IPS-18c (cell line): ENCODE data around the gene RNGTT.
"Not testable (repeated sequence)": the region's sequence is repeated elsewhere in the genome, so short reads cannot be mapped to it uniquely, and the experiment has no call there.

Experiments
- H3K4me3 ChIP-seq: 2 replicates; pipeline ENCODE4 v1.7.0; 2013; ENCODE audit warnings: low read depth, mild to moderate bottlenecking, low read length, moderate library complexity; ENCODE audit not compliant: insufficient read depth
- H3K9me3 ChIP-seq: one replicate; pipeline ENCODE4 v1.6.1; 2013; ENCODE audit warnings: mild to moderate bottlenecking, low read length, moderate library complexity; ENCODE audit not compliant: control insufficient read depth, insufficient read depth

The RNGTT gene

DNA sequence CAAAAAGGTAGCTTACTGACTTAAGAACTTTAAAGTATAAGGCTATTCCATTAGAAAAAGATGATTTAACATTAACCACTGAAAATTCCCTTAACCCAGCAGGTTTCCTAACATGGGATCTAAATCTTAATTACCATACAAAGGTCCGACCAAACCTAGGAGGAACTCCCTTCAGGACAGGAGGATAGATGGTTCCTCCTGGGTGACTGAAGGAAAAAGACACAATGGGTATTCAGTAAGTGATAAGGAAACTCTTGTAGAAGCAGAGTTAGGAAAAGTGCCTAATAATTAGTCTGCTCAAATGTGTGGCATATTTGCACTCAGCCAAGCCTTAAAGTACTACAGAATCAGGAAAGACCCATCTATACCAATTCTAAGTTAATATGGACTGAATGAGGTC is 237.0 kb downstream of the RNGTT start:
- not testable (repeated sequence) for H3K4me3 ChIP-seq

DNA sequence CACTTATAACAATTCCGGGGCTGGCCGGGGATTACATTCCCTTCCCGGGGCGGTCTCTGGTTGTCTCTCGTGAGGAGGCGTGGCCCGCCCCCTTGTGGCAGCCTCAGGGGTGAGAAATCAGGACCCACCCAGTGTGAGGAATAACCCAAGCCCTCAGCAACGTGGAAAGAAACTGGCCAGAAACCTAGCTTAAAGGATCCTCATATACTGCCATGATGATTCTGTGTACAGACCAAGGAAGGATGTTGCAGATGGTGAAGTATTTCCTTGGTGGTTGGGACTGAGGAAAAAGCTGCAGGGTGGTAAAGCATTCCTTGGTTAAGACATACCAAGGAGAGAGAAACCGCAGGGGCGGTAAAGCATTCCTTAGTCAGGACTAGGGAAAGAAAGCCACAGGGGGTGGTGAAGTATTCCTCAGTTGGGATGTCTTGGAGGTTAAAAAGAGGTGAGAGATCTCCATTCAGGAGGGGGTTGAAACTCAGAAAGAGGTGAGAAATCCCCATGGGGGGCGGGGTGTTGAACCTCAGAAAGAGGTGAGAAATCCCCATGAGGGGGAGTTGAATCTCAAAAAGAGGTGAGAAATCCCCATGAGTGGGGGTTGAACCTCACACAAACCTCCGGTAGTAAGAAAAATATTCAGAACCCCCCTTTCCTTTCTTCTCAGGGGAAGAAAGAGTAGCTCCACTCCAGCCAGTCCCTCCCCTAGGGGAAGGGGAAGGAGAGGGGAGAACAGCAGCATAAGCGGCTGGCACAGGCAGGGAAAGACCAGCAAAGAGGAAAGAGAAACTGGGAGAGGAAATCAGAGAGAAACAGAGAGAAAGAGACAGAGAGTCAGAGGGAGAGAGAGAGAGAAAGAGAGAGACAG is 238.1 kb downstream of the RNGTT start:
- H3K4me3 ChIP-seq: no peak overlapping the region
- H3K9me3 ChIP-seq: no peaks in the 10 kb centered on the region

More for the DNA sequence above, 237.0 kb downstream of the RNGTT start:
- H3K9me3 ChIP-seq: not testable (repeated sequence)

GRCh38 chr6:88722686-88723085 is 240.7 kb downstream of the RNGTT start:
- Histone ChIP-seq H3K9me3 (no peaks in the 10 kb centered on the region), H3K4me3 (no peak overlapping the region)

DNA sequence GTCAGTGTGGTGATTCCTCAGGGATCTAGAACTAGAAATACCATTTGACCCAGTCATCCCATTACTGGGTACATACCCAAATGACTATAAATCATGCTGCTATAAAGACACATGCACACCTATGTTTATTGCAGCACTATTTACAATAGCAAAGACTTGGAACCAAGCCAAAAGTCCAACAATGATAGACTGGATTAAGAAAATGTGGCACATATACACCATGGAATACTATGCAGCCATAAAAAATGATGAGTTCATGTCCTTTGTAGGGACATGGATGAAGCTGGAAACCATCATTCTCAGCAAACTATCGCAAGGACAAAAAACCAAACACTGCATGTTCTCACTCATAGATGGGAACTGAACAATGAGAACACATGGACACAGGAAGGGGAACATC is 247.0 kb downstream of the RNGTT start:
- not testable (repeated sequence) for H3K9me3 ChIP-seq, H3K4me3 ChIP-seq

DNA sequence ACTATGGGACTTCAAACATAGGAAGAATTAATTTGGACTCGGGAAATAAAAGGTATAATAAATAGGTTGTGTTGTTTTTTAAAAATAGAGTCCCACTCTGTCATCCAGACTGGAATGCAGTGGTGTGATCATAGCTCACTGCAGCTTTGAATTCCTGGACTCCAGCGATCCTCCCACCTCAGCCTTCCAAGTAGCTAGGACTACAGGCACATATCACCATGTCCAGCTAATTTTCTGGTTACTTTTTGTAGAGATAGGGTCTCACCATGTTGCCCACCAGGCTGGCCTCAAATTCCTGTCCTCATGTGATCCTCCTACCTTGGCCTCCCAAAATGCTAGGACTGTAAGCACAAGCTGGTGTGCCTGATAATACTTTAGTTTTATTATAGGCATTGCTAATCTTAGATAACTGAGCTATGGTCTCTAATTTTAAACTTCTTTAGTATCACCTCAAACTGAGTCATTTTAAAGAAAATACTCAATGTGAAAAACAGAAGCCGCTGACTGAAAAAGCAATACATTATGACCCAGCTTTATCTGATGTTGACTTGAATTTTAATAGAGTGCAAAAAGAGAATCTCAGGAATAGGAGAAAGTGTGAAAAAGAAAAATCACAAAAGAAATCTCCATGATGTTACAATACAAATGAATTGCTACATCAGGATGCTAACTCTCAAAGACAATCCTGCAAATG is 251.0 kb downstream of the RNGTT start:
- Histone ChIP-seq H3K4me3 (no peak overlapping the region), H3K9me3 (no peaks in the 10 kb centered on the region)

- Histone ChIP-seq H3K4me3 (no peak overlapping the region), H3K9me3 (no peaks in the 10 kb centered on the region)
These were observed 253.6 kb downstream of the RNGTT start for GRCh38 chr6:88709819-88710246.

- H3K4me3 ChIP-seq: no peak overlapping the region
- no peaks in the 10 kb centered on the region for H3K9me3 ChIP-seq
These were observed 255.1 kb downstream of the RNGTT start for GRCh38 chr6:88708197-88708744.

DNA sequence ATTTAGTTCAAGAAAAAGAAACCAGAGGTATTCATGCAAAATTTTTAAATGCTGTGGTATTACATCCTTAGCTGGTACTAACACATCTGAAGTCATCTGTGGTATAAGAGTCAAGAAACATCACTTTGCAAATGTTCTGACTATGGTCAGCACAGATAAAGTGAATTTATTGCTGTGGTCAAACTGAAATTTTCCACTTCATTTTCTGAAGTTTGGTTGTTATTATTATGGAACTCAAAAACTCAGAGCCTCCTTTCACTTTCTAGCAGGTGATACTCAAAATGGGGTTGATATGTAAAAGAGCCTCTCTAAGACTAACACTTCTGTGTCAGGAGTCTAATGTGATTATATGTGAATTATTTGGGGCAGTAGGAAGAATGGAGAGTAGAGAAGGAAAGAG is 257.8 kb downstream of the RNGTT start:
- H3K4me3 ChIP-seq: no peak overlapping the region
- H3K9me3 ChIP-seq: no peaks in the 10 kb centered on the region

DNA sequence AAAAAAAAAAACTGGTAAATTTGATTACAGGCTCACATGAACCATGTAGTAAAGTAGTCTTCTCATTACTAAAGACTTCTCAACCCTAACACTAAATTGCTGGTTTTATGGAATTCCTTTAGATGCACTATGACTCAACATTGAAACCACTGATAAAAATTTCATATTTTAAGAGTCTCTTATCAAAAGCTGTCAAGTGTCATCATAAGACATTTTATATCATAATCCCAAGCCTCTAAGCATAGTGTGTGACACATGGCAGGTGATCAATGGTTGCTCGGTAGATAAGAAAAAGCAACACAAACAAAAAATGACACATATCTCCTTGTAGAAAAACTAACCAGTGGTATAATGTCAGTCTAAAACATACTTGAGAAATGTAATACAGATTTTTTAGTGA is 258.4 kb downstream of the RNGTT start:
- Histone ChIP-seq H3K9me3 (no peaks in the 10 kb centered on the region), H3K4me3 (no peak overlapping the region)

DNA sequence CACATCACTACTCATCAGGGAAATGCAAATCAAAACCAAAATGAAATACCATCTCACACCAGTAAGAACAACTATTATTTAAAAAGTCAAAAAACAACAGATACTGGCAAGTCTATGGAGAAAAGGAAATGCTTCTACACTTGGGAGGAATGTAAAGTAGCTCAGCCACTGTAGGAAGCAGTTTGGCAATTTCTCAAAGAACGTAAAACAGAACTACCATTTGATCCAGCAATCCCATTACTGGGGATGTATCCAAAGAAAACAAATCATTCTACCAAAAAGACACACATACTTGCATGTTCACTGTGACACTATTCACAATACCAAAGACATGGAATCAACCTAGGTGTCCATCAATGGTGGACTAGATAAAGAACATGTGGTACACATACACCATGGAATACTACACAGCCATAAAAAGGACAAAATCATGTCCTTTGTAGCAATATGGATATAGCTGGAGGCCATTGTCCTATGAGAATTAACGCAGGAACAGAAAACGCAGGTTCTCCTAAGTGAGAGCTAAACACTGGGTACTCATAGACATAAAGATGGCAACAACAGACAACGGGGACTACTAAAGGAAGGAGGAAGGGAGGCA is 260.4 kb downstream of the RNGTT start:
- Histone ChIP-seq H3K9me3 (no peaks in the 10 kb centered on the region), H3K4me3 (no peak overlapping the region)

DNA sequence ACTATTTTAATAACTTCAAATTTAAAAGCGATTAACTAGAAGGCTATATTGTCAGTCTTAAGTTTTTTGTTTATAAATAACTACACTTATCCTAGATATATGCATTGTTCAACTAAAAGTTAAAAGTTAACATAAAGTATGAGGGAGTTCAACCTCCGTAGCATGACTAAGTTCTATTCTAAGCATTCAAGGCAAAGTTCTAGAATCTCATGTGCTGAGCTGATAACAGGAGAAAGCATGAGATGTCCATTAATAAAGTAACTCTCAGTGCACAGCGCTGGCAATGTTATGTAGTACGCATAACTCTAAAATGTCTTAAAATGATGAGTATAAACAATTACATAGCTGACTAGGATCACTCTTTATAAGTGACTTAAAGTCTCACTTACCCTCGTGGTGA is 264.8 kb downstream of the RNGTT start:
- no peaks in the 10 kb centered on the region for H3K9me3 ChIP-seq
- H3K4me3 ChIP-seq: no peak overlapping the region

DNA sequence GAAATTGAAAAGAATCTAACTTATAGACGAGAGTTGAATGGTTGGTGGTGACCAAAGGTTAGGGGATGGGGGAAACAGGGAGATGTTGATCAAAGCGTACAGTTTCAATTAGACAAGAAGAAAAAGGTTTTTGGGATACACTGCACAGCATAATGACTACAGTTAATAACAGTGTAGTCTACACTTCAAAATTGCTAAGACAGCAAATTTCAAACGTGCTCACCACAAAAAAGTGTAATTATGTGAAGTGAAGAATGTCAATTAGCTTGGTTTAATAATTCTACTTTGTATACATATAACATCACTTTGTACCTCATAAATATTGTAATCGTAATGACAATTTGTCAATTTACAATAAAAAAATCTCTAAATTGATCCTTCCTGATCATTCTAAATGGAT is 267.5 kb downstream of the RNGTT start:
- no peak overlapping the region for H3K4me3 ChIP-seq
- no peaks in the 10 kb centered on the region for H3K9me3 ChIP-seq

GRCh38 chr6:88683734-88684133 is 279.7 kb downstream of the RNGTT start:
- Histone ChIP-seq H3K4me3 (no peak overlapping the region), H3K9me3 (no peaks in the 10 kb centered on the region)

- no peaks in the 10 kb centered on the region for H3K9me3 ChIP-seq
- H3K4me3 ChIP-seq: no peak overlapping the region
These were observed 282.8 kb downstream of the RNGTT start for GRCh38 chr6:88680654-88681053.

DNA sequence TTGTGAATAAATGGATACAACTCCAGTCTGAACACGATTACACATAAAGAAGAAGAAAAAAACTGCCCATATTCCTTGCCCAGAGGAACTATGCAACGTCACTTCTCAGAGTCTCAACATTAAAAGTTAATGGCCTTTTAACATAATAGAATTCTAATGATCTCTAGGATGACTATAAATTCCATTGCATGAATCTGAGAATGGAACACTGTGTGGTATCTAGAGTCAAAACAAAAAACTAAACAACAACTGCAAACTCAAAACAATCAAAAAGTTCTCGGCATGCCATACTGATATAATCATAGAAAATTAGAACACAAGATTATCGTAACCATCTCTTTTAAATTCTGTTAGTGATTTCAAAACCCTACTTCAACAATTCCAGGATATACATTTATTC is 283.6 kb downstream of the RNGTT start:
- Histone ChIP-seq H3K4me3 (no peak overlapping the region), H3K9me3 (no peaks in the 10 kb centered on the region)

- no peaks in the 10 kb centered on the region for H3K9me3 ChIP-seq
These were observed 286.1 kb downstream of the RNGTT start for GRCh38 chr6:88677356-88677755.

DNA sequence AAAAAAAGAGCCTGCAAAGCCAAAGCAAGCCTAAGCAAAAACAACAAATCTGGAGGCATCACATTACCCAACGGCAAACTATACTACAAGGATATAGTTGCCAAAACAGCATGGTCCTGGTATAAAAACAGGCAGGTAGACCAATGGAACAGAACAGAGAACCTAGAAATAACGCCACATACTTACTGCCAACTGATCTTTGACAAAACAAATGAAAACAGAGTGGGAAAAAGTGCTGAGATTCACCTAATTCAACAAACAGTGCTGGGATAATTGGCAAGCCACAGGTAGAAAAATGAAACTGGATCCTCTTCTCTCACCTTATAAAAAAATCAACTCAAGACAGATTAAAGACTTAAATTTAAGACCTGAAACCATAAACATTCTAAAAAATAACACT is 291.8 kb downstream of the RNGTT start:
- no peaks in the 10 kb centered on the region for H3K9me3 ChIP-seq

More at GRCh38 chr6:88677356-88677755, 286.1 kb downstream of the RNGTT start:
- H3K4me3 ChIP-seq: no peak overlapping the region

DNA sequence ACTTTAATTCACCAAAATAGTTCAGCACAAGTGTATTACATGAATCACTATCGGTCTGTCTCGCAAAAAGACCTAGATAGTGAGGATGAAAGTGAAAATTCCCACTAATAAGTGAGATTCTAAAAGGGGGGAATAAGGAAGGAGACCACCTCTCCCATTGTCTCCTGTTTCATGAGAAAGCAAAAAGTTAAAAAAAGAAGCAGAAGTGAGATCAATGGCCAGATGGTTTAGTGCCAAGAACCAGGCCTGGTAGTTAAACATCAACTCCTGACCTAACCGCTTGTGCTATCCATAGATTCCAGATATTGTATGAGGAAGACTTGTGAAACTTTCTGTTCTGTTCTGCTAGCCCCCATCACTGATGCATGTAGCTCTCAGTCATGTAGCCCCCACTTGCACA is 293.0 kb downstream of the RNGTT start:
- H3K4me3 ChIP-seq: no peak overlapping the region
- H3K9me3 ChIP-seq: no peaks in the 10 kb centered on the region

More for the DNA sequence above, 291.8 kb downstream of the RNGTT start:
- H3K4me3 ChIP-seq: no peak overlapping the region
